Muscle of leg (tissue), 11 donors: Measurements from ENCODE around the gene KBTBD3. TPM values are rescaled to one million over a fixed set of nuclear protein-coding genes. Genes with fewer than 3 reads are reported as not detected.
"Not testable (repeated sequence)": the region's sequence is repeated elsewhere in the genome, so short reads cannot be mapped to it uniquely, and the experiment has no call there.

Experiments used
- DNase-seq: peaks from one replicate; pipeline ENCODE4 v3.0.0; 2013
- H3K27ac ChIP-seq: one replicate; pipeline ENCODE4 v1.5.1; 2013; ENCODE audit warnings: mild to moderate bottlenecking, low read length, control low read depth
- H3K27me3 ChIP-seq: one replicate; pipeline ENCODE4 v1.6.1; 2013; ENCODE audit warnings: low read length; ENCODE audit not compliant: control insufficient read depth, insufficient read depth
- H3K36me3 ChIP-seq: one replicate; pipeline ENCODE4 v1.6.1; 2013; ENCODE audit warnings: low read length; ENCODE audit not compliant: control insufficient read depth, insufficient read depth
- H3K4me1 ChIP-seq: one replicate; pipeline ENCODE4 v1.6.1; 2013; ENCODE audit warnings: low read length; ENCODE audit not compliant: control insufficient read depth, insufficient read depth
- H3K4me3 ChIP-seq: one replicate; pipeline ENCODE4 v1.5.1; 2013; ENCODE audit warnings: low read length, control low read depth
- H3K9me3 ChIP-seq: replicated peaks from 2 replicates; pipeline ENCODE4 v1.6.1; 2013; ENCODE audit warnings: low read depth, low read length; ENCODE audit not compliant: control insufficient read depth
- WGBS: methylation state at CpG from one replicate; pipeline ENCODE4 v1.1.5; 2013; ENCODE audit warnings: missing lambda C conversion rate; ENCODE audit not compliant: insufficient coverage; 5-methylcytosine and 5-hydroxymethylcytosine counted together
- polyA plus RNA-seq, 8 donors: library from polyadenylated mRNA; unstranded; fragments of 120-200 nt; gene quantifications; one replicate each; pipeline versions ENCODE4 v1.2.1 to v1.2.3, GENCODE V29; 2013; ENCODE audit warnings: inconsistent platforms in 1 of 8, low replicate concordance in 1 of 8; ENCODE audit not compliant: insufficient read length in 8 of 8, insufficient read depth in 1 of 8
- total RNA-seq: library from RNA; stranded (reverse); fragments of 120-200 nt; gene quantifications from one replicate; pipeline ENCODE4 v1.2.4, GENCODE V29; 2013

KBTBD3 gene
- total and polyA plus RNA-seq, 9 donors: 2.7 to 5.5 (median 4.2) TPM

GRCh38 chr11:106061954-106062949 is 14.9 kb downstream of the KBTBD3 start:
- Histone ChIP-seq H3K4me1 (no peaks in the 10 kb centered on the region), H3K27ac (no peak overlapping the region), H3K36me3 (no peaks in the 10 kb centered on the region), H3K9me3 (no peaks in the 10 kb centered on the region), H3K4me3 (no peak overlapping the region), H3K27me3 (no peaks in the 10 kb centered on the region)
- no peak for DNase-seq
- 88% methylated on average over 1 of the region's 1 CpG for WGBS

GRCh38 chr11:106061249-106061784 is 15.8 kb downstream of the KBTBD3 start:
- no peaks in the 10 kb centered on the region for H3K9me3 ChIP-seq
- H3K4me1 ChIP-seq: no peaks in the 10 kb centered on the region
- no peak for DNase-seq
- no peak overlapping the region for H3K4me3 ChIP-seq
- no peaks in the 10 kb centered on the region for H3K36me3 ChIP-seq
- H3K27ac ChIP-seq: no peak overlapping the region
- H3K27me3 ChIP-seq: no peaks in the 10 kb centered on the region

GRCh38 chr11:106059617-106060016 is 17.5 kb downstream of the KBTBD3 start:
- no peaks in the 10 kb centered on the region for H3K36me3 ChIP-seq
- no peaks in the 10 kb centered on the region for H3K9me3 ChIP-seq
- WGBS: no CpG with 5 or more reads among the region's 1 CpG
- H3K27ac ChIP-seq: no peak overlapping the region
- DNase-seq: no peak
- H3K4me1 ChIP-seq: no peaks in the 10 kb centered on the region
- no peak overlapping the region for H3K4me3 ChIP-seq
- no peaks in the 10 kb centered on the region for H3K27me3 ChIP-seq

GRCh38 chr11:106058377-106058776 is 18.8 kb downstream of the KBTBD3 start:
- 100% methylated on average over 12 of the region's 14 CpGs for WGBS
- not testable (repeated sequence) for H3K27ac ChIP-seq, DNase-seq

GRCh38 chr11:106051103-106051502 is 26.0 kb downstream of the KBTBD3 start:
- no CpG with 5 or more reads among the region's 2 CpGs for WGBS
- no peaks in the 10 kb centered on the region for H3K9me3 ChIP-seq
- no peaks in the 10 kb centered on the region for H3K36me3 ChIP-seq
- H3K4me3 ChIP-seq: no peak overlapping the region
- H3K4me1 ChIP-seq: no peaks in the 10 kb centered on the region
- DNase-seq: no peak
- no peak overlapping the region for H3K27ac ChIP-seq
- no peaks in the 10 kb centered on the region for H3K27me3 ChIP-seq

More at GRCh38 chr11:106058377-106058776, 18.8 kb downstream of the KBTBD3 start:
- H3K36me3 ChIP-seq, H3K4me1 ChIP-seq, H3K27me3 ChIP-seq, H3K4me3 ChIP-seq, H3K9me3 ChIP-seq: not testable (repeated sequence)

GRCh38 chr11:106049727-106050476 is 27.2 kb downstream of the KBTBD3 start:
- Histone ChIP-seq H3K27ac (no peak overlapping the region), H3K36me3 (no peaks in the 10 kb centered on the region), H3K4me1 (no peaks in the 10 kb centered on the region), H3K4me3 (no peak overlapping the region), H3K9me3 (no peaks in the 10 kb centered on the region), H3K27me3 (no peaks in the 10 kb centered on the region)
- DNase-seq: no peak
- no CpG with 5 or more reads among the region's 5 CpGs for WGBS

- H3K36me3 ChIP-seq: no peaks in the 10 kb centered on the region
- no peaks in the 10 kb centered on the region for H3K4me1 ChIP-seq
- no peaks in the 10 kb centered on the region for H3K9me3 ChIP-seq
- H3K27ac ChIP-seq: no peak overlapping the region
- no peaks in the 10 kb centered on the region for H3K27me3 ChIP-seq
- no peak overlapping the region for H3K4me3 ChIP-seq
- no peak for DNase-seq
Measured at GRCh38 chr11:106047631-106048030, 29.5 kb downstream of the KBTBD3 start.

GRCh38 chr11:106043540-106043939 is 33.6 kb downstream of the KBTBD3 start:
- no peak for DNase-seq
- Histone ChIP-seq H3K27me3 (no peaks in the 10 kb centered on the region), H3K36me3 (no peaks in the 10 kb centered on the region), H3K9me3 (no peaks in the 10 kb centered on the region), H3K4me3 (no peak overlapping the region), H3K27ac (no peak overlapping the region), H3K4me1 (no peaks in the 10 kb centered on the region)

GRCh38 chr11:106032861-106033260 is 44.3 kb downstream of the KBTBD3 start:
- DNase-seq: no peak
- Histone ChIP-seq H3K4me3 (no peak overlapping the region), H3K27ac (no peak overlapping the region), H3K27me3 (no peaks in the 10 kb centered on the region), H3K36me3 (no peaks in the 10 kb centered on the region), H3K9me3 (no peaks in the 10 kb centered on the region), H3K4me1 (no peaks in the 10 kb centered on the region)
- no CpG with 5 or more reads among the region's 2 CpGs for WGBS

- no peak for DNase-seq
- no peaks in the 10 kb centered on the region for H3K27me3 ChIP-seq
- H3K9me3 ChIP-seq: no peaks in the 10 kb centered on the region
- WGBS: no CpG with 5 or more reads among the region's 3 CpGs
- no peak overlapping the region for H3K4me3 ChIP-seq
- no peaks in the 10 kb centered on the region for H3K4me1 ChIP-seq
- H3K36me3 ChIP-seq: no peaks in the 10 kb centered on the region
- no peak overlapping the region for H3K27ac ChIP-seq
Measured at GRCh38 chr11:106031936-106032335, 45.2 kb downstream of the KBTBD3 start.
